Measurements from ENCODE around the gene BATF3. TPM values are rescaled to one million over a fixed set of nuclear protein-coding genes. Genes with fewer than 3 reads are reported as not detected.
"Not testable (repeated sequence)": the region's sequence is repeated elsewhere in the genome, so short reads cannot be mapped to it uniquely, and the experiment has no call there.

The BATF3 gene
- total RNA-seq, 3 donors from 2014 or later (not counting 1 experiment from before 2014, with no cell fraction given): 0.25 to 3.6 (median 1.2) TPM

DNA sequence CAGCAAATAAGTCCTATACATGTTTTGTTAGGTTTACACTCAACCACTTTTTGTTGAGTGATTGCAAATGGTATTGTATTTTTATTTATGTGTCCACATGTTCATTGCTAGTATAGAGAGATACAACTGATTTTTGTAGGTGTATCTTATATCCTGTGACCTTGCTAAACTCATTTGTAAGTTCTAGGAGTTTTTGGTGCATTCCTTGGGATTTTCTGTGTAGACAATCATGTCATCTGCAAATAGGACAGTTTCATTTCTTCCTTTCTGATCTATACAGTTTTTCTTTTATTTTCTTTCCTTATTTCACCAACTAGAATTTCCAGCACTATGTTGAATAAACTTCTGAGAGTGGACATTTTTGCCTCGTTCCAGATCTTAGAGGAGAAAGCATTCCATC lies 16.5 kb upstream of the BATF3 start:
- TF ChIP-seq, protein P1, sequence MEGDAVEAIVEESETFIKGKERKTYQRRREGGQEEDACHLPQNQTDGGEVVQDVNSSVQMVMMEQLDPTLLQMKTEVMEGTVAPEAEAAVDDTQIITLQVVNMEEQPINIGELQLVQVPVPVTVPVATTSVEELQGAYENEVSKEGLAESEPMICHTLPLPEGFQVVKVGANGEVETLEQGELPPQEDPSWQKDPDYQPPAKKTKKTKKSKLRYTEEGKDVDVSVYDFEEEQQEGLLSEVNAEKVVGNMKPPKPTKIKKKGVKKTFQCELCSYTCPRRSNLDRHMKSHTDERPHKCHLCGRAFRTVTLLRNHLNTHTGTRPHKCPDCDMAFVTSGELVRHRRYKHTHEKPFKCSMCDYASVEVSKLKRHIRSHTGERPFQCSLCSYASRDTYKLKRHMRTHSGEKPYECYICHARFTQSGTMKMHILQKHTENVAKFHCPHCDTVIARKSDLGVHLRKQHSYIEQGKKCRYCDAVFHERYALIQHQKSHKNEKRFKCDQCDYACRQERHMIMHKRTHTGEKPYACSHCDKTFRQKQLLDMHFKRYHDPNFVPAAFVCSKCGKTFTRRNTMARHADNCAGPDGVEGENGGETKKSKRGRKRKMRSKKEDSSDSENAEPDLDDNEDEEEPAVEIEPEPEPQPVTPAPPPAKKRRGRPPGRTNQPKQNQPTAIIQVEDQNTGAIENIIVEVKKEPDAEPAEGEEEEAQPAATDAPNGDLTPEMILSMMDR (IDR thresholded peaks at IDR 0.05): no peak
- Histone ChIP-seq H3K4me3 (ENCODE audit: low read length) (no peak overlapping the region), H3K27ac (ENCODE audit: low read length) (no peak overlapping the region), H3K36me3 (ENCODE audit: control insufficient read depth, insufficient read depth, low read length) (no peaks in the 10 kb centered on the region), H3K27me3 (ENCODE audit: control insufficient read depth, insufficient read depth, low read length) (peaks cover 8% of the 10 kb centered on the region), H3K4me1 (ENCODE audit: control insufficient read depth, insufficient read depth, low read length) (no peaks in the 10 kb centered on the region), H3K9me3 (ENCODE audit: control insufficient read depth, insufficient read depth, low read length) (no peaks in the 10 kb centered on the region)
- intact Hi-C loops (cut with micrococcal nuclease): no loop called here
- DNase-seq (no peak), ATAC-seq (no peak)
- Mint-ChIP-seq H3K27ac (no peak overlapping the region), H3K36me3 (no peaks in the 10 kb centered on the region), H3K4me3 (no peak overlapping the region), H3K9me3 (no peaks in the 10 kb centered on the region), H3K4me1 (no peaks in the 10 kb centered on the region), H3K27me3 (ENCODE audit: low read depth in 2 of 2) (peaks cover 20 to 45% of the 10 kb centered on the region in 2 donors)
- no CpG with 5 or more reads among the region's 1 CpG for WGBS (ENCODE audit: insufficient coverage)

DNA sequence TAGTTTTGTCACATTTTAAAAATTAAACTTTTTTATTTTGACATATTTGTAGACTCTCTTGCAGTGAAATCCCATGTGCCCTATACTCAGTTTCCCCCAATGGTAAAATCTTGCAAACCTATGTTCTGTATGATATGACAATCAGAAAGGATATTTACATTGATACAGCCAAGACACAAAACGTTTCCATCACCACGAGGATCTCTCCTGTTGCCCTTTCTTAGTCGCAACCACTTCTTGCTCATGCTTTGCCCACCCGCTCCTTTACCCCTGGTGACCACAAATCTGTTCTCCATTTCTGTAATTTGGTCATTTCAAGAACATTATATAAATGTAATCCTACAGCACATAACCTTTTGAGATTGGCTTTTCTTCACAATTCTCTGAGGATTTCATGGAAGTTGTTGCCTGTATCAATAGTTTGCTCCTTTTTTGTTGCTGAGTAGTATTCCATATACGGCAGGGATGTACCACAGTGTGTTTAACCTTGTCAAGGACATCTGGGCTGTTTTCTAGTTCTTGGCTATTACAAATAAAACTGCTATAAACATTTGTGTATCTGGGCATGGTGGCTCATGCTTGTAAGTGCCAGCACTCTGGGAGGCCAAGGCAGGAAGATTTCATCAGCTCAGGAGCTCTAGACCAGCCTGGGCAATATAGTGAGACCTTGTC lies 14.0 kb upstream of the BATF3 start:
- Mint-ChIP-seq H3K36me3 (no peaks in the 10 kb centered on the region), H3K27me3 (ENCODE audit: low read depth in 2 of 2) (peaks cover 19 to 42% of the 10 kb centered on the region in 2 donors), H3K27ac (no peak overlapping the region), H3K4me3 (no peak overlapping the region), H3K4me1 (no peaks in the 10 kb centered on the region), H3K9me3 (no peaks in the 10 kb centered on the region)
- Histone ChIP-seq H3K27me3 (ENCODE audit: control insufficient read depth, insufficient read depth, low read length) (peaks cover 4% of the 10 kb centered on the region), H3K36me3 (ENCODE audit: control insufficient read depth, insufficient read depth, low read length) (no peaks in the 10 kb centered on the region), H3K27ac (ENCODE audit: low read length) (no peak overlapping the region), H3K9me3 (ENCODE audit: control insufficient read depth, insufficient read depth, low read length) (no peaks in the 10 kb centered on the region), H3K4me1 (ENCODE audit: control insufficient read depth, insufficient read depth, low read length) (no peaks in the 10 kb centered on the region), H3K4me3 (ENCODE audit: low read length) (no peak overlapping the region)
- DNase-seq: no peak
- ATAC-seq: no peak
- intact Hi-C loops (cut with micrococcal nuclease): no loop called here
- WGBS (ENCODE audit: insufficient coverage): 90% methylated on average over 5 of the region's 5 CpGs
- TF ChIP-seq, protein P1 (IDR thresholded peaks at IDR 0.05): no peak

DNA sequence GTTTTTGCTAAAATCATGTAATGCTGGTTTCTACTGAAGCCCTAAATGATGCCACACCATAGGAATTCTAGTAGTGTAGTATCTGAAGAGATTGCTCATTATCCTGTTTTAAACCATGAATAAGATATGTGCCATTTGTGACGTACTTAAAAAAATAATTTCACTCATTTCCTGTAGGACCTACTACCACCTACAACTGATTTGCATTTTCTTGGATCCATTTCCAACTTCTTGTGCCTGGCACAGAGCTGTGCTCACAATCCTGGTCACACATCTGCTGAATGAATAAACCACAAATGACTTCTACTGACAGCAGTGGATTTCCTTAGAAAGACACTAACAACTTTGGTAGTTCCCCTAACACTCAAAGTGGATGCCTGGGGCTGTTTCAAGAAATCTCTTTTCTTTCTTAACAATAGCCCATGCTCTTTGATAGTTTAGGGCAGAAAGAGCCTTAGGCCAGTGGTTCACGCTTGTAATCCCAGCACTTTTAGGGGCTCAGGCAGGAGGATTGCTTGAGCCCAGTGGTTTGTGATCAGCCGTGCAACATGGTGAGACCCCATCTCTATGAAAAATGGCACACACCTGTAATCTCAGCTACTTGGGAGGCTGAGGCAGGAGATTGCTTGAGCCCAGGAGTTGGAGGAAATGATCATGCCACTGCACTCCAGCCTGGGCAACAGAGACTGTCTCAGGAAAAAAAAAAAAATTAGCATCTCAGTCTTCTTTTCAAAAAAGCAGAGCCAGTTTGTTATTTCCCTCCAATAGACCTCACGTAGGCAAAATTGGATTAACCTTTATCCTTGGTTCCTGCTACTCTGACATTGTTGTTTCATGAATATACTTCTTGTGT lies 13.0 kb upstream of the BATF3 start:
- H3K4me3 ChIP-seq (ENCODE audit: low read length): no peak overlapping the region
- H3K27ac Mint-ChIP-seq: no peak overlapping the region
- TF ChIP-seq, protein P1 (IDR thresholded peaks at IDR 0.05): no peak
- DNase-seq: no peak
- H3K4me3 Mint-ChIP-seq: no peak overlapping the region
- H3K4me1 ChIP-seq (ENCODE audit: control insufficient read depth, insufficient read depth, low read length): no peaks in the 10 kb centered on the region
- H3K27ac ChIP-seq (ENCODE audit: low read length): no peak overlapping the region
- no peaks in the 10 kb centered on the region for H3K36me3 ChIP-seq (ENCODE audit: control insufficient read depth, insufficient read depth, low read length)
- no peaks in the 10 kb centered on the region for H3K9me3 Mint-ChIP-seq
- H3K4me1 Mint-ChIP-seq: no peaks in the 10 kb centered on the region
- intact Hi-C loops (cut with micrococcal nuclease): no loop called here
- peaks cover 11 to 32% of the 10 kb centered on the region in 2 donors for H3K27me3 Mint-ChIP-seq (ENCODE audit: low read depth in 2 of 2)
- H3K9me3 ChIP-seq (ENCODE audit: control insufficient read depth, insufficient read depth, low read length): no peaks in the 10 kb centered on the region
- ATAC-seq: no peak
- WGBS (ENCODE audit: insufficient coverage): 73% methylated on average over 4 of the region's 4 CpGs
- peaks cover 2% of the 10 kb centered on the region for H3K27me3 ChIP-seq (ENCODE audit: control insufficient read depth, insufficient read depth, low read length)
- no peaks in the 10 kb centered on the region for H3K36me3 Mint-ChIP-seq

DNA sequence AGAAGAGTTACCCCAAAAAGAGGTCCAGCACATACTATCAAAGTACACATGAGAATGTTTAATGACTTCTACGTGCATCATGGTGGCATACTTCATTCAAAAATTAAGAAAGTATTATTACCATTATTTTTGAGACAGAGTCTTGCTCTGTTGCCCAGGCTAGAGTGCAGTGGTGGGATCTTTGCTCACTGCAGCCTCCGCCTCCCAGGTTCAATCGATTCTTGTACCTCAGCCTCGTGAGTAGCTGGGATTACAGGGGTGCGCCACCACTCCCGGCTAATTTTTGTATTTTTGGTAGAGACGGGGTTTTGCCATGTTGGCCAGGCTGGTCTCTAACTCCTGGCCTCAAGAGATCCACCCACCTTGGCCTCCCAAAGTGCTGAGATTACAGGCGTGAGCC lies 12.3 kb upstream of the BATF3 start:
- H3K27ac Mint-ChIP-seq; H3K4me1 ChIP-seq (ENCODE audit: control insufficient read depth, insufficient read depth, low read length); H3K9me3 ChIP-seq (ENCODE audit: control insufficient read depth, insufficient read depth, low read length); H3K4me3 ChIP-seq (ENCODE audit: low read length); H3K27me3 ChIP-seq (ENCODE audit: control insufficient read depth, insufficient read depth, low read length); intact Hi-C loops (cut with micrococcal nuclease); H3K4me3 Mint-ChIP-seq; ATAC-seq; H3K4me1 Mint-ChIP-seq; DNase-seq; H3K36me3 ChIP-seq (ENCODE audit: control insufficient read depth, insufficient read depth, low read length); H3K36me3 Mint-ChIP-seq; H3K27ac ChIP-seq (ENCODE audit: low read length); H3K9me3 Mint-ChIP-seq: not testable (repeated sequence)
- H3K27me3 Mint-ChIP-seq (ENCODE audit: low read depth in 2 of 2): peaks cover 8 to 25% of the 10 kb centered on the region in 2 donors
- 97% methylated on average over 7 of the region's 8 CpGs for WGBS (ENCODE audit: insufficient coverage)
